ENCODE measurements around the gene PXDN.

PXDN gene

DNA sequence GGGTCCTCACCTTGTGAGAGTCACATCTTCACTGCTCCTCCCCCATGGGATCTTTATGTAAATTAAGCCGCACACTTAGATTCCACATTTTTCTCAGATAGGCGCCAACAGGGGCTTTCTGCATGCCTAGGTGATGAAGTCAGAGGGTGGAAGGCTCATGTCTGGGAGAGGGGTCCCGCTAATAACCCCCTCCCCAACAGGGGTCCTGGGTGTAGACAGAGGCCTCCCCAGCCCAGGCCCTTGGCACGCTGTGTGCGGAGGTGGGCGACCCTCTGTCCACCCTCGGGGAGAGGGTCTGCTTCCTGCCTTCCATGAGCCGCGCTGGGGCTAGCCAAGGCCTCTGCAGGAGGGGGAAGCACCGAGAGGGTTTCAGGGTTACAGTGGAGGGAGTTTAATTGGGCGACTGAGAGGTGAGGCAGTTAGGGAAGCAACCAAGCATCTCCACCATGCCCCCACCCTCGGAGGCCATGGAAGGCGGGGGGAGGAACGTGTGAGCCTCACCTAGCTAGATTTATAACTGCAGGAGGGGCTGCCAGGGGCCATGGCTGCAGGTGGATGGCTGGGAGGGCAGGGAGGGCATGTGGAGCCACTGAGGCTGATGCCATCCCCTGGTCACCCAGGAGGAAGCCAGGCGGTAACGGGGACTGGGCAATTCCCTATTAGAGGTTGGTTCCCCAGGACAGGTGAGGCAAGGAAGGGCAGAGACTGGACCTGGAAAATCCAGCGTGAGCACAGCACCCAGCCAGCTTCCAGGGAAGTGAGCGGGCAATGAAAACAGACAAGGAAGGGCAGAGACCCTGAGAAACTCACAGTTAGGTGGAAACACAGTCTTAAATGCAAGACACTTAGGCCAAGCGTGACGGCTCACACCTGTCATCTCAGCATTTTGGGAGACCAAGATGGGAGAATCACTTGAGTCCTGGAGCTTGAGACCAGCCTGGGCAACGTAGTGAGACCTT is 7.7 kb upstream of the PXDN start:
- DNase-seq, result no peak

GRCh38 chr2:1750933-1751766 is 6.8 kb upstream of the PXDN start:
- peak; percentile 46 for DNase-seq

- DNase-seq, result no peak
Observed at GRCh38 chr2:1750270-1750932, 6.1 kb upstream of the PXDN start.

DNA sequence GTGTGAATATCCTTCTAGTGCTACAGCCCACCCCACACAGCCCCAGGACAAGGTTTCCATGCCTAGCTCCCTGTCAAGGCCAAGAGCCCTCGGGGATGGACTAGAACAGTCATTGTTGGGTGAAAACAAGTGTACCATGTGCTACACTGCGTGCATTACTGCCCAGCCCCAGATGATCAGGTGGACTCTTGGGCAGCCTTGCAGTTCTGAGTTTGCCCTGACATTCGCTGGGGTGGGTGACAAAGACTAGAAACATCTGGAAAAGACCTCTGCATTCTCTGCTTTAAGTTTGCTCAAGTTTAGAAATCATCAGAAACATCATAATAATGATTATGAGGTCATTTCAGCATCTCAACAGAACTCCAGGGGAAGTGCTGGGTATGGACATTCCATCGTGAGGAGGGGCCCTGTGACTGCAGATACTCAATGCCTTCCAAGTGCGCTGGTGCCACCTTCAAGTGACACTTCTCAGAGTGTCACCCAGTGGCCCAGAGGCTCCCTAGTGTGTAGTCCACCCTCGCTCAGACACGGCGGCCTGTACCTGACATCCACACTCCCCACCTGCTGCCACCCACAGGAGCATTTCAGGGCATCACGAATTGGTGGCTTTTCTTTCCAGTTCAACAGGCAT is 5.3 kb upstream of the PXDN start:
- DNase-seq, result no peak

- no peak for DNase-seq
Observed at GRCh38 chr2:1748741-1749488, 4.6 kb upstream of the PXDN start.

- DNase-seq, result no peak
Observed at GRCh38 chr2:1748176-1748740, 3.9 kb upstream of the PXDN start.

DNA sequence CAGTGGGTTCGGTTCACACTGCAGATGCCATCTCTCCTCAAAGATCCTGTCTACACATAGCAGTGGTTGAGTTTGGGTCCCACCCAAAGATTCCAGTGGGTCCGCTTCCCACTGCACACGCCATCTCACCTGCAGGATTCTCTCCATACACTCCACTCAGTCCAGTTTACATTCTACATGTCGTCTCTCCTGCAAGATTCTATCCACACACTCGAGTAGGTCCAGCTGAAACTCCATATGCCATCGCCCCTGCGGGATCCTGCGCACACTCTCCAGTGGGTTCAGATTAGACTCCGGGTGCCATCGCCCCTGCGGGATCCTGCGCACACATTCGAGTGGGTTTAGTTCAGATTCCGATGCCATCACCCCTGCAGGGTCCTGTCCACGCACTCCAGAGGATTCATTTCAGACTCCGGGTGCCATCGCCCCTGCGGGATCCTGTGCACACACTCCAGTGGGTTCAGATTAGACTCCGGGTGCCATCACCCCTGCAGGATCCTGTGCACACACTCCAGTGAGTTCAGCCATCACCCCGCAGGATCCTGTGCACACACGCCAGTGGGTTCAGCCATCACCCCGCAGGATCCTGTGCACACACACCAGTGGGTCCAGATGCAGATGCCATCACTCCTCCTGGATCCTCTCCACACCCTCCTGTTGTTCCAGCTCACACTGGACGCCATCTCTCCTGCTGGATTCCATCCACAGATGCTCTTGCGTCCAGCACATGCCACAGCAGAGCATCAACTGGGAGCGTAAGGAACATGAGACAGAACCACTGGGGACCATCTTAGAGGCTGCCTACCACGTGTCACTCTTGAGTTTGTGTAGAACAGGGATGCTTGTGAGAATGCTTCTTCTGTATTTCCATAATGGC is 3.0 kb upstream of the PXDN start:
- DNase-seq, result no peak

DNA sequence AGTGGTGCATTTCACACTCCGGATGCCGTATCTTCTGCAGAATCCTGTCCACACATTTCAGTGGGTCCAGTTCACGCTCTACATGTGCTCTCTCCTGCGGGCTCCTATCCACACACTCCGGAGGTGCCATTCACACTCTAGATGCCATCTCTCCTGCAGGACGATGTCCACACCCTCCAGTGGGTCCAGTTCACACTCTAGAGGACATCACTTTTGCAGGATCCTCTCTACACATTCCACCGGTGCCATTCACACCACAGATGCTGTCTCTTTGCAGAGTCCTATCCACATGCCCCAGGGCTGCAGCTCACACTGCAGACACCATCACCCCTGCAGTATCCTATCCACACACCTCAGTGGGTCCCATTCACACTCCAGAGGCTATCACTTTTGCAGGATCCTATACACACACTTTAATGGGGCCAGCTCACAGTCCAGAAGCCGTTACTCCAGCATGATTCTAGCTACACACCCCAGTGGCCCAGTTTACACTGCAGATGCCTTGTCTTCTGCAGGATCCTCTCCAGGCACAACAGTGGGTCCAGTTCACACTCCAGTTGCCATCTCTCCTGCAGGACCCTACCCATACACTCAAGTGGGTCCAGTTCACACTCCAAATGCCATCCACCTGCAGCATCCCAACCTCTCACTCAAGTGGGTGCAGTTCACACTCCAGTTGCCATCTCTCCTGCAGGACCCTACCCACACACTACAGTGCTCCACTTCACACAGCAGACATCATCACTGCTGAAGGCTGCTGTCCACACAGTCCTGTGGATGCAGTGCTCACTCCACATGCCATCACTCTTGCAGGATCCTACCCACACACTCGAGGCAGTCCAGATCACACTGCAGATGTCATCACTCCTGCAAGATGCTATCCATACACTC is 2.1 kb upstream of the PXDN start:
- DNase-seq, result no peak

- no peak for DNase-seq
Observed at GRCh38 chr2:1745171-1746023, 1.1 kb upstream of the PXDN start.

DNA sequence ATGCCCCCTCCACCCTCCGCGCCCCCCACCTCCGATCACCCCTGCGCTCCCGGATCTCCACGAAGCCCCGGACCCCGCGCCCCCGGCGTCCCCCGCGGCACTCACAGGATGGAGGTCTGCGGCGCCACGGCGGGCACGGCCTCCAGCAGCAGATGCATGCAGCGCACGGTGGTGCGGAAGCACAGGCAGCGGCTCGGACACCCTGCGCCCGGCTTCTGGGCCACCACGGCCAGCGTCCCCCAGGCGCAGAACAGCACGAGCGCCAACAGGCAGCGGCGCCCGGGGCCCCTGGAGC is 217 bp downstream of the PXDN start:
- DNase-seq, result no peak

DNA sequence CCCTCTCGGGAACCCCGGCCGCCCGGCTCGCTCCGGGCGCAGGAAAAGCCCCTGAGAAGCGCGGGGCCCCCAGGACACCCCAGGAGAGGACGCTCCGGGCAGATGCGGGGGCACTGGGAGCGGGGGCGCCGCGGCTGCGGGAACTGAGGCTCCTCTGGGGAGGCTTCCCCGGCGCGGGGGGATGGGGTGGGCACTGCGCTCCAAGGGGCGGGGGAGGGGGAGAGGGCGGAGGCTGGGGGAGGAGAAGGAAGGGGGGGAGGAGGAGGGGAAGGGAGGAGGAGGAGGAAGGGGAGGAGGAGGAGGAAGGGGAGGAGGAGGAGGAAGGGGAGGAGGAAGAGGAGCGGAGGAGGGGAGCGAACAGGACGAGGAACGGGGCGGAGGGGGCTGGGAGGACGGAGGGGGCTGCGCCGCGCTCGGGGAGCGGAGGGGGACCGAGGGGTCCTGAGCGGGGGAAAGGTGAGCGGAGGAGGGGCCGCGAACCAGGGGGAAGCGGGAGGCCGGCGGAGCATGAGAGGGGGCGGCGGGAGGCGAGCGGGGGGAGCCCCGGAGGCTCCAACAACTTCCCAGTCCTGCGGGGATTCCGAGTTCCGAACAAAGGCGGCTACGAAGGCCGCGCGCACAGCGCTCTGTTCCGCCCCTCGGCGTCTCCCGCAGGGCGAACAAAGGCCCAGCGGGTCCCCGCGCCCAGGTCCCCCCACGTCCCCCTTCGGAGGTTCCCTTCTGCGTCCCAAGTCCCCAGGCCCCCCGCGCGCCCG is 742 bp downstream of the PXDN start:
- DNase-seq, result no peak

DNA sequence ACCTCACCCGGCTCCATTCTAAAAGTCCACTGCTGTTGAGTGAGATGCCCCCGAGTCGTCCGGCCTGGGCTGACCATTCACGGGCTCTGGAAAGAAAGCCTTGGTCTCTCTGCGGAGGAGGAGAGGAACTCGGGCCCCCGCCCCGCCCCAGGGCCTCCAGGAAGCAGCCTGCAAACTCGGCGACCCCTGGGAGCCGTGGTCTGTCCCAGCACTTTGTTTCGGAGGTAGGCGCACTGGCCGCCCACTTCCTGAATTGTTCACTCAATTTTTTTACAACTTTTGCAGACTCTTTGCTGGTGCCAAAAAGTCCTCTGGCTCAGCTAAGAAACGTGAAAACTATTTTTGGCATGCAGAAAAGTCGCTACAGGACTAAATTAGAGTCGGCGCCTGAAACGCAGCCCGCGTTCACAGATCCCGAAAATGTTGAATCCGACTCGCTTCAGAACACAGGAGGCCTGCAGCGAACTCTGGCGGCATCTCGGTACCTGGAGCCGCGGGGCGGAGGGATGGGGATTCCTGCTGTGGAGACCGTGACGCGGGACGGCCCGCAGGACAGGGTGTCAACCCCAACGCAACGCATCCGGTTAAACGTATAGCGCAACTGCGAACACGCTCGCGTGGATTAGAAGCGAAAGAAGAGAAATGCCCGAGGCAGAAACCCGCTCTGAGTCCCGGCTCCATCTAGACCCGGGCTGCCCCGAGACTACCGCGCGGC is 1.5 kb downstream of the PXDN start:
- DNase-seq, result peak; percentile 25

GRCh38 chr2:1742301-1742680 is 2.0 kb downstream of the PXDN start:
- no peak for DNase-seq

GRCh38 chr2:1741851-1742250 is 2.5 kb downstream of the PXDN start:
- DNase-seq, result no peak

DNA sequence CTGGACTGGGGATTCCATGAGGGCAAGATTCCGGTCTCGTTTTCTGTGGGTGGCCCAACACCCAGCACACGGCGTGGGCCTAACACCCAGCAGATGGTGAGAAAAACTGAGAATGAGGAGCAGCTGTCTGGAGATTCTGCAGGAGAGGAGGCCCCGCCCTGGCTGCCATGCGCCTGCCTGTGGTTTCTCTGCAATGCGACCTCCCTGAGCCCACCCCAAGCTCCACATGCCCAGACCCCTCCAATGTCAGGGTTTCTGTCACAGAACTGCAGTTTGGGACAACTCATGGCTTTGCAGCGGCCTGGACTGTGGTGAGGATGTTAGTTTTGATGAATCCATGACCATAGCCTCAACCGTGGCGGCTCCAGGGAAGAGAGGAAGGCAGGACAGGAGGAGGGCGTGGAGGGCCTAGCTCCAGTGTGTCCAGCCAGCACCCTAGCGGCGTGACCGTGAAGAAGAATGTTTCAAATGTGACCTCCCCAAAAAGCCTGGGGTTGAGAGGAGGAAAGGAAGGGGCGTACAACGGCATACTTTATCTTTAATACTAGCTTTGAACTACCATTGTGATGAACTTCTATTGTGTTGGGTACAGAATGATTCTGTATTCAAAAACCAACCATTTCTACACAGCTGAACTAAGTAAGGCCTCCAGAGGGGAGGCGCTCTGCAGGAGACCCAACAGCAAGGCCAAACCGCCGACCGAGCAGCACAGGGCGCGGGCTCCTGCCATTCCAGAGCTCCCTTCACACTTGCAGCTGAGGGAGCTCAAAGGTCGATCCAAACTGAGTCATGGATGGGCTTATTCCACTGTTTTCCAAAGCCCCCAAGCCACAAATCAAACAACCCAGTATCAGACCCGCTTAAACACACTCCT is 3.4 kb downstream of the PXDN start:
- DNase-seq, result no peak

GRCh38 chr2:1739961-1740715 is 4.2 kb downstream of the PXDN start:
- DNase-seq, result no peak
